HL-60 (cell line): Measurements from ENCODE around the gene NPAS2.

ENCODE experiments used
- DNase-seq, 2 experiments: peaks; one replicate each; pipeline ENCODE4 v3.0.0-alpha.2; 2010 to 2020; ENCODE audit warnings: low read depth in 1 of 2, low spot score in 1 of 2
- H3K27ac ChIP-seq: fragments of 250-450 bp; sonication (Bioruptor Pico); replicated peaks from 2 replicates; pipeline ENCODE4 v1.5.1; 2020; ENCODE audit warnings: mild to moderate bottlenecking, moderate library complexity
- H3K27me3 ChIP-seq: fragments of 250-450 bp; sonication (Bioruptor Pico); 2 replicates; pipeline ENCODE4 v1.5.1; 2021; ENCODE audit warnings: mild to moderate bottlenecking, moderate library complexity; ENCODE audit not compliant: insufficient read depth, poor library complexity, severe bottlenecking
- H3K4me3 ChIP-seq: replicated peaks from 2 replicates; pipeline ENCODE4 v1.5.1; 2011; ENCODE audit warnings: mild to moderate bottlenecking, control low read depth, low read length; ENCODE audit not compliant: insufficient read depth
- CTCF ChIP-seq: IDR thresholded peaks from one replicate; pipeline ENCODE4 v1.5.1; 2011; ENCODE audit warnings: low read length, control low read depth, inconsistent platforms; ENCODE audit not compliant: insufficient read depth
- GABPA ChIP-seq: IDR thresholded peaks from 2 replicates; pipeline ENCODE4 v1.6.1; 2012; ENCODE audit warnings: low read depth
- POLR2AphosphoS5 ChIP-seq: IDR thresholded peaks from 2 replicates; pipeline ENCODE4 v1.6.1; 2012; ENCODE audit warnings: low read depth
- REST ChIP-seq: IDR thresholded peaks from 2 replicates; pipeline ENCODE4 v1.6.1; 2012; ENCODE audit warnings: low read depth; ENCODE audit not compliant: insufficient replicate concordance
- SPI1 ChIP-seq: IDR thresholded peaks from 2 replicates; pipeline ENCODE4 v1.6.1; 2012; ENCODE audit warnings: low read depth, mild to moderate bottlenecking, borderline replicate concordance

Gene NPAS2

GRCh38 chr2:100882645-100883613 lies 63.0 kb downstream of the NPAS2 start:
- DNase-seq = no peak
- Histone ChIP-seq H3K27ac (no peak overlapping the region), H3K27me3 (no peaks in the 10 kb centered on the region), H3K4me3 (no peak overlapping the region)
- TF ChIP-seq SPI1 (no peak), CTCF (no peak), POLR2AphosphoS5 (no peak), REST (no peak), GABPA (no peak)

GRCh38 chr2:100884145-100884621 lies 64.2 kb downstream of the NPAS2 start:
- TF ChIP-seq REST (no peak), GABPA (no peak), CTCF (no peak), POLR2AphosphoS5 (no peak), SPI1 (no peak)
- DNase-seq = no peak
- H3K4me3 ChIP-seq = no peak overlapping the region
- H3K27me3 ChIP-seq = no peaks in the 10 kb centered on the region
- H3K27ac ChIP-seq = no peak overlapping the region

GRCh38 chr2:100886085-100886484 lies 66.1 kb downstream of the NPAS2 start:
- Histone ChIP-seq H3K27ac (no peak overlapping the region), H3K4me3 (no peak overlapping the region), H3K27me3 (no peaks in the 10 kb centered on the region)
- TF ChIP-seq REST (no peak), CTCF (no peak)
- no peak for DNase-seq
